ENCODE data around the gene AMPH.
"Not testable (repeated sequence)": the region's sequence is repeated elsewhere in the genome, so short reads cannot be mapped to it uniquely, and the experiment has no call there.

Gene AMPH

GRCh38 chr7:38432671-38433070, 198.5 kb downstream of the AMPH start:
- no peak overlapping the region for H3K4me3 ChIP-seq (ENCODE audit: low read length)
- TF ChIP-seq ZNF274 (IDR thresholded peaks at IDR 0.05; ENCODE audit: low read depth, low read length): no peak

DNA sequence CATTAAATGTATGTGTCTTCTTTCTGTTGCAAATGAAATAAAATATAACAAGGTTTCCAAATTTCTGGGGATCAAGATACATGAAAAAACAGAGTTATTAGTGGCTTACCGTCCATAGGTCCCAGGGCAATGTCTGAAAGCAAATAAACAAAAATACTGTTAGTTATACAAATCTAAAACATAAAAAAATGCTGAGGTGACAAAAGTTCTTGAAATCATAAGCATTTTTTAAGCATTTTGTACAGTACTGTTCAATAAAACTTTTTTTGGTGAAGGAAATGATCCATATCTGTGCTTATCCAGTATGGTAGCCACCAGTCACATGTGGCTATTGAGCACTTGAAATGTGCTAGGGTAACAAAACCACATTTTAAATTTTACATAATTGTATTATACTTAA, 199.1 kb downstream of the AMPH start:
- no peak overlapping the region for H3K4me3 ChIP-seq (ENCODE audit: low read length)
- no peak for TF ChIP-seq ZNF274 (IDR thresholded peaks at IDR 0.05; ENCODE audit: low read depth, low read length)

GRCh38 chr7:38429057-38429456, 202.1 kb downstream of the AMPH start:
- TF ChIP-seq ZNF274 (IDR thresholded peaks at IDR 0.05; ENCODE audit: low read depth, low read length): no peak
- no peak overlapping the region for H3K4me3 ChIP-seq (ENCODE audit: low read length)

GRCh38 chr7:38428041-38428440, 203.1 kb downstream of the AMPH start:
- TF ChIP-seq ZNF274 (IDR thresholded peaks at IDR 0.05; ENCODE audit: low read depth, low read length): no peak
- H3K4me3 ChIP-seq (ENCODE audit: low read length): no peak overlapping the region

DNA sequence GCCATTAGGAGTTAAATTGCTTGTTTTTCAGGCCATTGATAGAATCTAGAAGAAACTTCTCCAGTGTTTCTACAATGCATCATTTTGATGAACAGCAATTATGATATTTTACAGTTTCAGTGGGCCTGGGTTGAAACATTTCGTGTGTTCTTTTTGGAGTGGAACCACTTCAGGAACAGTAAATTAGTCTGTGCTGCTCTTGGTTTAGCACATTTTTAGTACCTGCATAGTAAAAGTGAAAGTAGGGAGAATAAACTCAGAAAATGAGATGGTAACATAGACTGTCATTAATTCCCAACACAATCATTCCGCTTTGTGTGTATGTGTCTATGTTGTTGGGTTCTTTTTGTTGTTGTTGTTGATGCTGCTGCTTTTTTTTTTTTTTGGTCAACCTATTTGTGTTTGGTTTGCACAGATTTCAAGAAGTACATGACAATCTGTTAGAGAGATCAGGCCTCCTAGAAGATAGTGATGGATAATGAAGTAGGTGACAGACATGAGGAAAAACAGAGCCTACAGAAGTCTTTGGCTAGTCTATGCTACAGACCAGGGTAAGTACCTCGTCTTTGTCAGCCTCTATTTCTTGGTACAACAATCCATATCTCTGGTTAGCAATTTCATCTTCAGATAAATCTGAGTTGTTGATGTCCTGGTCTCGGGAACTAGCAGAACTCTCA, 203.8 kb downstream of the AMPH start:
- no peak overlapping the region for H3K4me3 ChIP-seq (ENCODE audit: low read length)
- TF ChIP-seq ZNF274 (IDR thresholded peaks at IDR 0.05; ENCODE audit: low read depth, low read length): no peak

GRCh38 chr7:38425509-38425908, 205.7 kb downstream of the AMPH start:
- no peak overlapping the region for H3K4me3 ChIP-seq (ENCODE audit: low read length)
- TF ChIP-seq ZNF274 (IDR thresholded peaks at IDR 0.05; ENCODE audit: low read depth, low read length): no peak

DNA sequence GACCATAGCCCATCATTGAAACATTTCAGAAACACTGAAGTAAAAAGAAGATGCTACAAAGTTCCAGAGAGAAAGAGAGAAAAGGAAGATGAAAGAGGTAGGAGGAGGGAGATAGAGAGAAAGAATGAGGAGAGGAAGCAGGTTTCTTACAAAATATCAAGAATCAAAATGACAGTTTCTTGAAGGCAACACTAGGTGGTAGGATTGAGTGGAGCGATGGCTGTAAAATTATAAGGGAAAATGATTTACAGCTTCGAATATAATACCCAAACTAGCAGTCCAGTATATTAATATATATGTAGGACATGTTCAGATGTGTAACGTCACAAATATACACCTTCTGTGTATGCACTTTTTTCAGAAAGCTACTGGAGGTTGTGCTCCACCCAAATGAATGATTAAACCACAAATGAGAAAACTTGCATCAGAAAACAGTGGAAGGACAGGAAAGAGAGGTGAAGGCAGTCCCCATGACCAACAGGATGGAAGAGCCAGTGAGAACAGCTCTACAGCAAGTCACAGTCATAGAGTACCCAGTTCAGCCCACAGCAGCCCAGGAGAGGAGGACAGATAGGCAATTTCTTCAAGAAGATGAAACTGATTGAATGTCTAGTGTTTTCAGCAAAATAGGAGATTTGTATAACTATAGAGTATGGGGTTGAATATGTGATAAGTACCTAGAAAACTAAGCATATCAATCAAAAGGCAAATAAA, 206.3 kb downstream of the AMPH start:
- no peak for TF ChIP-seq ZNF274 (IDR thresholded peaks at IDR 0.05; ENCODE audit: low read depth, low read length)
- no peak overlapping the region for H3K4me3 ChIP-seq (ENCODE audit: low read length)

GRCh38 chr7:38413784-38414183, 217.4 kb downstream of the AMPH start:
- no peak for TF ChIP-seq ZNF274 (IDR thresholded peaks at IDR 0.05; ENCODE audit: low read depth, low read length)
- no peak overlapping the region for H3K4me3 ChIP-seq (ENCODE audit: low read length)

DNA sequence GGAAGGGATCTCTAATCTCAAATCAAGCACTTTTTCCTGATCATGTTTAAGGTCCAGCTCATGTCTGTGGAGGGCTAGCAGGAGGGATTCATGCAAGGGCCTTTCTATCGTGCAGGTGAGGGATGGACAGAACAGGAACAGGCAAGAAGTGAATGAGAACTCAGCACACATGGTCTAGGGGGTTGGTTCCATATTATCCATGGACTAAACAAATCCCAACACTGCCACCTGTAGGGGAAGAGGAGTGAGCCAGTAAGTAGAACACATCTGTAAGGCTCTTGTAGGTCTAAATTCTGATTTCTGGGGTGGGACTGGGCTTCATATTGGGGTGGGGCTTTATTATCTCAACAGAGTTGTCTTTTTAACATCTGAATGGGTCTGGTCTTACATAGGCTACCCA, 219.8 kb downstream of the AMPH start:
- no peak overlapping the region for H3K4me3 ChIP-seq (ENCODE audit: low read length)
- TF ChIP-seq ZNF274 (IDR thresholded peaks at IDR 0.05; ENCODE audit: low read depth, low read length): no peak

- H3K4me3 ChIP-seq (ENCODE audit: low read length): no peak overlapping the region
- no peak for TF ChIP-seq ZNF274 (IDR thresholded peaks at IDR 0.05; ENCODE audit: low read depth, low read length)
Measured at GRCh38 chr7:38410056-38410455, 221.1 kb downstream of the AMPH start.

GRCh38 chr7:38409531-38409930, 221.6 kb downstream of the AMPH start:
- TF ChIP-seq ZNF274 (IDR thresholded peaks at IDR 0.05; ENCODE audit: low read depth, low read length): no peak
- H3K4me3 ChIP-seq (ENCODE audit: low read length): no peak overlapping the region

DNA sequence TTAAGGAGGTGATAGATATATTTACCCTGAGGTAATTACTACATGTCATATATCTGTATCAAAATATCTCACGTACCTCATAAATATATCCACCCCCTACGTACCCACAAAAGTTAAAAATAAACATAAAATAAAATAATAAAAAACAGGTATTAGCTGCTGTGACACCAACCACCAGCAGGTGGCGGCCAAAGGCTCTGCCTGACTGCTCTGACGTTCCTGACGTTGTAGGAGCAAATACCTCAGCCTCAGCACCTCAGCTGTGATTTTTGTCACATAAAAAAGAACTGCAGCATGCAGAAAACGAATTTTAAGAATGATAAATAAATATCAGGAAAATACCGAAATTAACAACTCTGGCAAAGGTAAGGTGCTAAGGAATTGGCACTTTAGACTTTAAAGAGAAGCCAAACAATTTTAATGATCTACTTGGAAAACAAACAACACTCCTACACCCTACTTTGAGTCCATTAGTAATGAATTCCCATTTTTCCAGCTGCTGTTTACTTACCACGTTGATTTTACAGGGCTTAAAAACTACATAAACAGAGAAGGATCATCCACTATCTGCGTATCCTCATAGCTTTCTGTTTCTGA, 232.3 kb downstream of the AMPH start:
- H3K4me3 ChIP-seq (ENCODE audit: low read length): no peak overlapping the region

GRCh38 chr7:38396852-38397251, 234.3 kb downstream of the AMPH start:
- no peak overlapping the region for H3K4me3 ChIP-seq (ENCODE audit: low read length)
- no peak for TF ChIP-seq ZNF274 (IDR thresholded peaks at IDR 0.05; ENCODE audit: low read depth, low read length)

More for the DNA sequence above, 232.3 kb downstream of the AMPH start:
- no peak for TF ChIP-seq ZNF274 (IDR thresholded peaks at IDR 0.05; ENCODE audit: low read depth, low read length)

DNA sequence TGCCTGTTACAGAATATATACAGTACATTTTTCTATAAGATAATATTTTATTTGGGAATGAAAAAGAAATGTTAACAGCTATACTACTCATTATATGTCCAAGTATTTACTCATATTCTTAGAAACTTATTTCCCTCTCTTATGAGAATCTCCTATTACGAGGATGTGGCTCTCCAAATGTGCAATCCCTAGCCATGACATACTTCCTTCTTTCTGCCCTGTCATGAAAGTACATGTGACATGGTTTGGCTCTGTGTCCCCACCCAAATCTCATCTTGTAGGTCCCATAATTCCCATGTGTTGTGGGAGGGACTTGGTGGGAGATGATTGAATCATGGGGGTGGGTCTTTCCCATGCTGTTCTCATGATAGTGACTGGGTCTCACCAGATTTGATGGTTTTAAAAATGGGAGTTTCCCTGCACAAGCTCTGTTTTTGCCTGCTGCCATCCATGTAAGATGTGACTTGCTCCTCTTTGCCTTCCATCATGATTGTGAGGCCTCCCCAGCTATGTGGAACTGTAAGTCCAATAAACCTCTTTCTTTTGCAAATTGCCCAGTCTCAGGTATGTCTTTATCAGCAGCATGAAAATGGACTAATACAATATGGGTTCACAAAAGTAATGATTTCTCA, 235.1 kb downstream of the AMPH start:
- not testable (repeated sequence) for H3K4me3 ChIP-seq (ENCODE audit: low read length)

DNA sequence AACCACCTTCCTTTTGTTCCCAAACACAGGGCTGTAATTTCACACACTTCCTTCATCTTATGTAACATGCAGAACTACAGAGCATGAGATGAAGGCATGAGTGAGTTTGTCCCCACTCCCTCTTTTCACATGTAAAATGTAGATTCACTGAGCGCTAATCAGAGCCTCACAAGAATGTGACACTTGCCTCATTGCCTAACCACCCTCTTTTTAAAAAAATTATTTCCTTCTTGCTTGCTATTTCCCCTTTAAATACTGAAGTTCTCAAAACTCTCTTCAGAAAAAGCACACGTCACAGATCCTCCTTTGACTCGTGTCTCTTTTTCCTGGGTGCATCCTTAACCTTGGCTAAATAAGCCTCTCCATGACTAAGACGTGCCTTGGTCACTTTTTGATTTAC, 236.5 kb downstream of the AMPH start:
- H3K4me3 ChIP-seq (ENCODE audit: low read length): no peak overlapping the region
- TF ChIP-seq ZNF274 (IDR thresholded peaks at IDR 0.05; ENCODE audit: low read depth, low read length): no peak
